Measurements from ENCODE around the gene MRPS22. TPM values are rescaled to one million over a fixed set of nuclear protein-coding genes. Genes with fewer than 3 reads are reported as not detected.

MRPS22 gene
- total and polyA plus RNA-seq, 5 experiments from 2014 or later = 33.6 to 43.8 (median 41.2) TPM

- H3K4me1 Mint-ChIP-seq = peaks cover 0 to 7% (median under 1%) of the 10 kb centered on the region in 4 donors
- H3K27ac Mint-ChIP-seq = no peak overlapping the region
- ATAC-seq (no peak), DNase-seq (no peak)
- H3K4me3 Mint-ChIP-seq = no peak overlapping the region
- POLR2A ChIA-PET = no interaction called here
- no peaks in the 10 kb centered on the region for H3K36me3 Mint-ChIP-seq
- peaks cover 0 to 5% (median 0%) of the 10 kb centered on the region in 5 donors for H3K27me3 Mint-ChIP-seq
- no peaks in the 10 kb centered on the region for H3K9me3 Mint-ChIP-seq
Measured at GRCh38 chr3:139304383-139304782, 39.4 kb upstream of the MRPS22 start.

GRCh38 chr3:139306078-139306477 lies 37.7 kb upstream of the MRPS22 start:
- DNase-seq (no peak), ATAC-seq (no peak)
- H3K4me1 Mint-ChIP-seq = peaks cover 0 to 7% (median under 1%) of the 10 kb centered on the region in 4 donors
- no peaks in the 10 kb centered on the region for H3K36me3 Mint-ChIP-seq
- H3K9me3 Mint-ChIP-seq = no peaks in the 10 kb centered on the region
- peaks cover 0 to 3% (median 0%) of the 10 kb centered on the region in 5 donors for H3K27me3 Mint-ChIP-seq
- POLR2A ChIA-PET = no interaction called here
- no peak overlapping the region for H3K27ac Mint-ChIP-seq
- H3K4me3 Mint-ChIP-seq = no peak overlapping the region

GRCh38 chr3:139307072-139307491 lies 36.7 kb upstream of the MRPS22 start:
- no peak overlapping the region for H3K4me3 Mint-ChIP-seq
- H3K9me3 Mint-ChIP-seq = no peaks in the 10 kb centered on the region
- no peak for DNase-seq
- POLR2A ChIA-PET = interaction anchor here (0.5 kb wide), 1 partner anchor 441 kb away, joined by 3 read pairs; no protein-coding TSS in a partner anchor
- no peaks in the 10 kb centered on the region for H3K36me3 Mint-ChIP-seq
- H3K27me3 Mint-ChIP-seq = peaks cover 0 to 5% (median 4%) of the 10 kb centered on the region in 5 donors
- peaks cover 0 to 6% (median under 1%) of the 10 kb centered on the region in 4 donors for H3K4me1 Mint-ChIP-seq
- no peak overlapping the region for H3K27ac Mint-ChIP-seq
- no peak for ATAC-seq

- H3K4me1 Mint-ChIP-seq = no peaks in the 10 kb centered on the region
Measured at GRCh38 chr3:139307601-139308555, 35.9 kb upstream of the MRPS22 start.

GRCh38 chr3:139308560-139308959 lies 35.3 kb upstream of the MRPS22 start:
- H3K27me3 Mint-ChIP-seq = peaks cover 2 to 15% (median 6%) of the 10 kb centered on the region in 5 donors
- no peak for ATAC-seq
- no peaks in the 10 kb centered on the region for H3K36me3 Mint-ChIP-seq
- H3K9me3 Mint-ChIP-seq = no peaks in the 10 kb centered on the region
- no peak overlapping the region for H3K27ac Mint-ChIP-seq
- POLR2A ChIA-PET = no interaction called here
- no peak for DNase-seq
- no peaks in the 10 kb centered on the region for H3K4me1 Mint-ChIP-seq
- H3K4me3 Mint-ChIP-seq = no peak overlapping the region

More at GRCh38 chr3:139307601-139308555, 35.9 kb upstream of the MRPS22 start:
- H3K4me3 Mint-ChIP-seq = no peak overlapping the region
- H3K36me3 Mint-ChIP-seq = no peaks in the 10 kb centered on the region
- ATAC-seq (no peak), DNase-seq (no peak)
- POLR2A ChIA-PET = no interaction called here
- H3K27me3 Mint-ChIP-seq = peaks cover 0 to 8% (median 1%) of the 10 kb centered on the region in 5 donors
- no peaks in the 10 kb centered on the region for H3K9me3 Mint-ChIP-seq
- no peak overlapping the region for H3K27ac Mint-ChIP-seq

- Mint-ChIP-seq H3K27ac (no peak overlapping the region), H3K9me3 (no peaks in the 10 kb centered on the region), H3K36me3 (no peaks in the 10 kb centered on the region), H3K27me3 (peaks cover 2 to 20% (median 6%) of the 10 kb centered on the region in 5 donors), H3K4me3 (no peak overlapping the region), H3K4me1 (no peaks in the 10 kb centered on the region)
- POLR2A ChIA-PET = no interaction called here
- DNase-seq (no peak), ATAC-seq (no peak)
Measured at GRCh38 chr3:139309061-139309591, 34.7 kb upstream of the MRPS22 start.

- peaks cover 2 to 24% (median 12%) of the 10 kb centered on the region in 5 donors for H3K27me3 Mint-ChIP-seq
- H3K4me1 Mint-ChIP-seq = no peaks in the 10 kb centered on the region
- DNase-seq (no peak), ATAC-seq (no peak)
- H3K4me3 Mint-ChIP-seq = no peak overlapping the region
- no peaks in the 10 kb centered on the region for H3K36me3 Mint-ChIP-seq
- no peaks in the 10 kb centered on the region for H3K9me3 Mint-ChIP-seq
- H3K27ac Mint-ChIP-seq = no peak overlapping the region
- POLR2A ChIA-PET = no interaction called here
Measured at GRCh38 chr3:139309880-139310279, 33.9 kb upstream of the MRPS22 start.

GRCh38 chr3:139310474-139310933 lies 33.3 kb upstream of the MRPS22 start:
- H3K9me3 Mint-ChIP-seq = no peaks in the 10 kb centered on the region
- DNase-seq (no peak), ATAC-seq (no peak)
- no peak overlapping the region for H3K27ac Mint-ChIP-seq
- H3K4me1 Mint-ChIP-seq = no peaks in the 10 kb centered on the region
- H3K36me3 Mint-ChIP-seq = no peaks in the 10 kb centered on the region
- POLR2A ChIA-PET = no interaction called here
- peaks cover 2 to 25% (median 16%) of the 10 kb centered on the region in 5 donors for H3K27me3 Mint-ChIP-seq
- no peak overlapping the region for H3K4me3 Mint-ChIP-seq

GRCh38 chr3:139311557-139311956 lies 32.3 kb upstream of the MRPS22 start:
- DNase-seq = no peak
- Mint-ChIP-seq H3K27ac (peak overlapping the region in 1 of 10 donors; percentile 48), H3K36me3 (no peaks in the 10 kb centered on the region), H3K27me3 (peaks cover 5 to 35% (median 20%) of the 10 kb centered on the region in 5 donors), H3K4me1 (no peaks in the 10 kb centered on the region), H3K9me3 (no peaks in the 10 kb centered on the region), H3K4me3 (no peak overlapping the region)
- POLR2A ChIA-PET = no interaction called here
- no peak for ATAC-seq

GRCh38 chr3:139312416-139312815 lies 31.4 kb upstream of the MRPS22 start:
- ATAC-seq (no peak), DNase-seq (no peak)
- Mint-ChIP-seq H3K4me3 (no peak overlapping the region), H3K27me3 (peaks cover 5 to 35% (median 27%) of the 10 kb centered on the region in 5 donors), H3K27ac (no peak overlapping the region), H3K36me3 (no peaks in the 10 kb centered on the region), H3K4me1 (no peaks in the 10 kb centered on the region), H3K9me3 (no peaks in the 10 kb centered on the region)
- POLR2A ChIA-PET = no interaction called here

GRCh38 chr3:139312959-139313358 lies 30.9 kb upstream of the MRPS22 start:
- POLR2A ChIA-PET = no interaction called here
- no peaks in the 10 kb centered on the region for H3K4me1 Mint-ChIP-seq
- H3K27me3 Mint-ChIP-seq = peaks cover 5 to 35% (median 30%) of the 10 kb centered on the region in 5 donors
- DNase-seq (no peak), ATAC-seq (no peak)
- no peaks in the 10 kb centered on the region for H3K9me3 Mint-ChIP-seq
- H3K4me3 Mint-ChIP-seq = no peak overlapping the region
- H3K36me3 Mint-ChIP-seq = no peaks in the 10 kb centered on the region
- H3K27ac Mint-ChIP-seq = no peak overlapping the region

- H3K9me3 Mint-ChIP-seq = no peaks in the 10 kb centered on the region
- no peaks in the 10 kb centered on the region for H3K4me1 Mint-ChIP-seq
- no peaks in the 10 kb centered on the region for H3K36me3 Mint-ChIP-seq
- POLR2A ChIA-PET = no interaction called here
- no peak for DNase-seq
- no peak overlapping the region for H3K27ac Mint-ChIP-seq
- no peak overlapping the region for H3K4me3 Mint-ChIP-seq
- H3K27me3 Mint-ChIP-seq = peaks cover 5 to 39% (median 32%) of the 10 kb centered on the region in 5 donors
- no peak for ATAC-seq
Measured at GRCh38 chr3:139313921-139314320, 29.9 kb upstream of the MRPS22 start.

GRCh38 chr3:139317215-139317614 lies 26.6 kb upstream of the MRPS22 start:
- Mint-ChIP-seq H3K27ac (no peak overlapping the region), H3K36me3 (no peaks in the 10 kb centered on the region), H3K4me1 (no peaks in the 10 kb centered on the region), H3K4me3 (no peak overlapping the region), H3K9me3 (no peaks in the 10 kb centered on the region), H3K27me3 (peaks cover 4 to 35% (median 30%) of the 10 kb centered on the region in 5 donors)
- ATAC-seq (no peak), DNase-seq (no peak)
- POLR2A ChIA-PET = no interaction called here
